Astrocyte (in vitro differentiated cells and primary cell): ENCODE measurements around the gene ACOT7.

ENCODE experiments used
- CTCF ChIP-seq: IDR thresholded peaks from 2 replicates; pipeline ENCODE4 v1.5.1; 2011; ENCODE audit warnings: low read depth, mild to moderate bottlenecking, inconsistent platforms, low read length, moderate library complexity; ENCODE audit not compliant: insufficient read depth
- EZH2 ChIP-seq: IDR thresholded peaks from 2 replicates; pipeline ENCODE4 v1.6.1; 2012; ENCODE audit warnings: mild to moderate bottlenecking, low read length, inconsistent platforms; ENCODE audit not compliant: insufficient read depth

GRCh38 chr1:6274102-6274501 lies 119.5 kb downstream of the ACOT7 start:
- TF ChIP-seq CTCF: no peak
- no peak for TF ChIP-seq EZH2
